Measurements from ENCODE around the gene MTAP.
"Not testable (repeated sequence)": the region's sequence is repeated elsewhere in the genome, so short reads cannot be mapped to it uniquely, and the experiment has no call there.

MTAP gene

DNA sequence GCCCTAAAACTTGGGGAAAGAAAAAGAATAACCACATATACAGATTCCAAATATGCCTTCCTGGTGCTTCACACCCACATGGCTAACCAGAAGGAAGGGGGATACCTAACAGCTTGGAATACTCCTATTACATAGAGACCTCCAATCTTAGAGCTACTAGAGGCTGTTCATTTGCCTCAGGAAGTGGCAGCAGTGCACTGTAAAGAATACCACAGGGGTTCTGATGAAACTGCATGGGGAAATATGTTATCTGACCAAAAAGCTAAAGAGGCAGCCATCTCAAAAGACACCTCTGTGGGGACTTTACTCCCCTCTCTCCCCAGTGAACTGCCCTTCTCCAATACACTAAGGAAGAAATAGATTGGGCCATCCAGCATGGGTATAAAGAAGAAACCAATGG is 125.3 kb downstream of the MTAP start:
- no peak for FAIRE-seq

GRCh38 chr9:21931428-21931827 is 129.0 kb downstream of the MTAP start:
- FAIRE-seq: no peak

- no peak for FAIRE-seq
Measured at GRCh38 chr9:21933281-21933680, 130.8 kb downstream of the MTAP start.

- no peak for FAIRE-seq
Measured at GRCh38 chr9:21933865-21934264, 131.4 kb downstream of the MTAP start.

DNA sequence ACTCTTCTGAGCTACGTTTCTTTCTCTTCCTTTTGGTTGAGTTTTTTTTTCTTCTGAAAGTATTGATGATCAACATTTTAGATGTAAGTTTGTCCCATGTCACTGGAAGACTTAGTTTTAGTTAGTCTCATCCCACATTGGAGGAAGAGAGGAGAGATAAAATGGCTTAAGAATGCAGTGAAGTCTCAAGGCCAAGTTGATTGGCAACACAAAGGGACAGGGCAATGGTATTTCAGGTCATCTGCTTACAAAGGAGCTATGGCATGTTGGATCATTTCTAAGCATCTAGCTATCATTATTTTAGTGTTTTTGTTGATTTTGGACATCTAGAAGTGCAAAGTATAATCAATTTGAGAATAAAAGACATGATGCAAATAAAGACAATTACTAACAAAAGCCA is 133.2 kb downstream of the MTAP start:
- FAIRE-seq: no peak

- FAIRE-seq: no peak
Measured at GRCh38 chr9:21936161-21936560, 133.7 kb downstream of the MTAP start.

DNA sequence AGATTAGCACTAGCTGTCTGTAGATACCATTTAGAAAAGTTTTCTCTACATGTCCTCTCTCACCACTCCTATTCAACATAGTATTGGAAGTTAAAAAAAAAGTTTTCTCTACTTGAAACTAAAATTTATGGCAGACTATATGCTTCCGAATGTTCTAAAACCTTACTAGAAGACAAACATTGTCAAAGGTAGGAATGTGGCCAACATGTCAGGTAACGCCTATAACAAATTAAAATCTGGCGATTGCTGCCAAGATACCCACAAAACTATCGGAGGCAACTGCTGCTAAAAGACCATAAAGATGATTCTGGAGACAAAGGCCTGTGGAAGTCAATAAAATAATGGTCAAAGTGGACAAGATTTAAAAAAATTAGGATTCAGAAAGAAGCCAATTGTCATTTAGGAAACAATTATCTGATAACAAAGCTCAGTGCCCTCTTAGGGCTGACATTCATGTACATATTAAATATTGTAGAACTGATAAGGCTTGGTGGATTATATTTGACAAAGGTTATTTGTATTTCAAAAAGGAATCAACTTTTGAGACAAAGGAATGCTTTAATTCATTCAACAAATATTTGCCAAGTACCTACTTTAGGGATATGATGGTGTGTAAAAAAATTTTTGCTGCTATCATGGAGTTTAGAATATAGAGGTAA is 139.0 kb downstream of the MTAP start:
- FAIRE-seq: no peak

DNA sequence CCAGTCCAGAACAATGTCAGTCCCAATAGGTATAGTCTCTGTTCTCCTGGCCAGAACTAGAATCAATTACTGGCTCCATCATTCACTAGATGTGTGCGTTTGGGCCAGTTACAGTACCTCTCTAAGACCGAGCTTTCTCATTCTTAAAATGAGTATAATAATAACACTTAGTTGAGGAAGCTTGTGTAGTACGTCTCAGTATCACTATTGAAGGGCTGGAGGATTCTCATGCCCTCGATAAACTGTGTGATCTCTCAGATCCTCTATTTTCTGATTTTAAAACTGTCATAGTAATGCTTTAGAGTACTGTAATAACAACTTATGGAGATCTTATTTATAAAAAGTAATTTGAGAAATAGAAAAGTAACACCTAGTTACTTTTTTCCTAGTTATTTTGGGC is 141.0 kb downstream of the MTAP start:
- no peak for FAIRE-seq

- FAIRE-seq: no peak
Measured at GRCh38 chr9:21945606-21946005, 143.2 kb downstream of the MTAP start.

DNA sequence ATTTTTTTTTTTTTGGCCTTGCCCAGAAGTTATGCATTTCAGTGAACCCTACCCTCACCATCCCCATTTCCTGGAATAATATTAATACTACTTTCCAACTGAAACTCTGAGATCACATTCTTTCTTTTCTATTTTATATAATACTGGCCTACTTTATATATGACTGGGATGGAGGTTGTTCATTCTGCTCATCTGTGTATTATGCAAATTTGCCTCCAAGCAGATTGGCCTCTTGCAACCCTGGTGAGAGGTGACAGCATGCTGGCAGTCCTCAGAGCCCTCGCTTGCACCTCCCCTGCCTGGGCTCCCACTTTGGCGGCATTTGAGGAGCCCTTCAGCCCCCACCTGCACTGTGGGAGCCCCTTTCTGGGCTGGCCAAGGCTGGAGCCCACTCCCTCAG is 156.4 kb downstream of the MTAP start:
- no peak for FAIRE-seq

DNA sequence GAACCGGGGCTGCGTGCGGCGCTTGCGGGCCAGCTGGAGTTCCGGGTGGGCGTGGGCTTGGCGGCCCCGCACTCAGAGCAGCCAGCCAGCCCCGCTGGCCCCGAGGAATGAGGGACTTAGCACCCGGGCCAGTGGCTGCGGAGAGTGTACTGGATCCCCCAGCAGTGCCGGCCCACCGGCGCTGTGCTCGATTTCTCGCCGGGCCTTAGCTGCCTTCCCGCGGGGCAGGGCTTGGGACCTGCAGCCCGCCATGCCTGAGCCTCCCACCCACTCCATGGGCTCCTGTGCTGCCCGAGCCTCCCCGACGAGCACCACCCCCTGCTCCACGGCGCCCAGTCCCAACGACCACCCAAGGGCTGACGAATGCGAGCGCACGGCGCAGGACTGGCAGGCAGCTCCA is 156.8 kb downstream of the MTAP start:
- not testable (repeated sequence) for FAIRE-seq

GRCh38 chr9:21961569-21961968 is 159.1 kb downstream of the MTAP start:
- no peak for FAIRE-seq

DNA sequence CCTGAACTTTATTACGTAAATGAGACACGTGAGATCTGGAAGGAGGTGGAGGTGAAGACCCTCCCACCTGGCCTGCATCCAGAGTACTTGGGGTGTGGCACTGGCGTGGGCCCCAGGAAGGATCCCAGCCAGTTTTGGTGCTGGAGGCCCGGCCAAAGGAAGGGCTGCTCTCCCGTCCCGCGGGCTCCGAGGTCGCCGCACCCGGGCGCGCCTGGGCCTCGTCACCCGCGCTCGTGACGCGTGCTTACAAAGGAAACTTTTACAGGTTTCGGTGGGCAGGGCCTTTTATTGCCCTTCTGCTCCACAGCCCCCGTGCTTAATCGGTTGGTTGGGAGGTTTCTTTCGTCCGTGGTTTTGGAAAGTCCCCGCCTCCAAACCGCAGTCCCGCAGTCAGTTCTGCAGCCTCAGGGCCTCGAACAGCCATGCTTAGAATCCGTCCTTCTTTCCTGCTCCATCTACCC is 162.5 kb downstream of the MTAP start:
- no peak for FAIRE-seq

DNA sequence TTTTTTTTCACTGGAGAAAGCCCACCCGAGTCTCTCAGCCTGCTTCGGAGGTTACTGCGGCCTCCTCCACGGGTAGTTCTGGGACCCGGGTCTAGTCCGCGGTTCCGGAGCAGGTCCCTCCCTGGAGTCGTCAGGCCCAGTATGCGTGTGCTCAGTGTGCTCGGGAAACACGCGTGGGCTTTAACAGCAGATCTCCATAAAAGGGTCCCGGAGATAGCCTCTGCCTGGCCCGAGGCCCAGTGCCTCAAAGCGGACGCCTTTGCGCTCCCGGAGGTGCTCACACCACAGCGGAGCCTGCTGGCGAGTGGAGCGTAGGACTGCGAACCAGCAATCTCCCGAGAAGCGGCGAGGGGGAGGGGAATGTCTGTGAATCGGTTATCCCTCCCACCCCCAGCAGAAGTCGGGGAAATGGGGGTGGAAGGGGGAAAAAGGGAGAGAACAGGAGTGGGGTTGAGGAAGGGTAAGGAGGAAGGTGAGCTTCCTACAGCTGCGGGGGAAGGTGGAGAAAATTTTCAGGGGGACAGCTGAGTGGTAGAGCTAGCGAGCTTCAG is 163.0 kb downstream of the MTAP start:
- no peak for FAIRE-seq

- FAIRE-seq: no peak
Measured at GRCh38 chr9:21966140-21966851, 163.9 kb downstream of the MTAP start.

- FAIRE-seq: no peak
Measured at GRCh38 chr9:21967169-21967568, 164.7 kb downstream of the MTAP start.

GRCh38 chr9:21967702-21968101 is 165.3 kb downstream of the MTAP start:
- no peak for FAIRE-seq

DNA sequence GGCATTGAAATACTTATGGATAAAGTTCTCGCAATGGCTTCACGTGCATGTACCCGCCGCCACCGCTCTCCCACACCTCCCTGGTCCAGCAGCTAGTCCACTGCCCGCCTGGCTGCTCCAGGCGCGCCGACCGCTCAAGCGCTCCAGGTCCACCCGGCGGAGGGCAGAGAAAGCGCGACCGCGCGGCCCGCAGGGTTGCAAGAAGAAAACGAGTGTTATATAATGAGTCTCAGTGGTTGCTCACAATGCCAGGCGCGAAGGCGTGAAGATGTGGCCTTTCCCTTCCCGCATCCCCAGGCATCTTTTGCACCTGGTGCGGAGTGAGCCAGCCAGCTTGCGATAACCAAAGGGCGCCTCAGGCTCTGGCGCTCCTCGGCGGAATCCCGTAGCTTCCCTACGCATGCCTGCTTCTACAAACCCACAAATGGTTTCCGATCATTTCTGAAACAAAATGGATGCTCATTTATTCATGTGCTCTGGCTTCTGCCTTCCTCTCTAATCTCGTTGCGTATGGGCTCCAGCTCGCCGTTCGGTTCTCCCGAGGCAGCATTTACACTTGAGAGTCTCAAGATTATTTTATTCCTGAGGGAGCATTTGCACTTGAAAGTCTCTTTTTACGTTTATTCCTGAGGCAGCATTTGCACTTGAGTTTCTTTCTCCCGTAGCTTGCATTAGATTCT is 166.0 kb downstream of the MTAP start:
- FAIRE-seq: no peak

GRCh38 chr9:21969011-21969940 is 166.8 kb downstream of the MTAP start:
- no peak for FAIRE-seq

DNA sequence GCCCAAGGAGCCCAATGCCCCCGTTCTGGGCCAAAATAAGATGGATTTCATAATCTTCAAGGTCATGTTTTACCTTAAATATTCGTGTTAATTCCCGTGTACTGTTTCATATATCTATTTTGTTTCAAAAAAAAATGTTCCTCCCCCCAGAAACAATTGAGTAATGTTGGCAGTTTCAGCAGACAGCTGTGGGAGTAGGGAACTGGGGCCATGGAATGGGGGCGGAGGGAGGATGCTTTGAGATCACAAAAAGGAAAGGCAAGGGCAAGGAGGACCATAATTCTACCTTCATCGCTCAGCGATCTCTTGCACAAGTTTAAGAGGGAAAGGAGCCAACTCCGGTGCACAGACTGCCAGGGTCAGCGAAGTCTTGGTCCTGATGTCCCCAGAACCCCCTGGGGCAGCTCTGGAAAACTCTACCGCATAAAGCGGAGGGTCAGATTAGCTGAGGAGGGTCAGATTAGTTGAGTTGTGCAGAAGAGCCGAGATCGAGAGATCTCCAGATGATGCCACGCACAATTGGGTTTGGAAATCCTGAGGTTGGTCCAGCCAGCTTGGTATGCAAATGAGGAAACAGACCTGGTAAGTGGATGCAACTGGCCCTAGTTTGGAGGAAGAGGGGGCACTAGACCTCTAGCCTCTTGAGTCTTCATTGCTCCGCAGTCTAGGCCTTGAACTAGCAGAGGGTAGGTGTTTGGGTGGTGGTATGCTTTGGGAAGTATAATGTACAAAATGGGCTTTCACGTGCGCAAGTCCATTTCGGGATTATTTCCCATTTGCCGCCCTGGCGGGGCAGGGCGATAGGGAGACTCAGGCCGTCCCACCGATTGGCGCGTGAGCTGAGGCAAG is 167.7 kb downstream of the MTAP start:
- FAIRE-seq: no peak

- FAIRE-seq: no peak
Measured at GRCh38 chr9:21970800-21971640, 168.6 kb downstream of the MTAP start.
